Subcutaneous abdominal adipose tissue (tissue), 5 donors: Measurements from ENCODE around the gene ERC1.

Experiments used
- H3K27ac ChIP-seq: one replicate; pipeline ENCODE4 v1.7.0; 2013; ENCODE audit warnings: low read depth, mild to moderate bottlenecking, inconsistent platforms, low read length, moderate library complexity
- H3K27me3 ChIP-seq, 5 donors: one replicate each; pipeline ENCODE4 v1.7.0; 2013; ENCODE audit warnings: low read length in 5 of 5, inconsistent platforms in 1 of 5; ENCODE audit not compliant: control insufficient read depth in 5 of 5, insufficient read depth in 4 of 5
- H3K36me3 ChIP-seq, 5 donors: one replicate each; pipeline ENCODE4 v1.7.0; 2013; ENCODE audit warnings: low read length in 5 of 5; ENCODE audit not compliant: control insufficient read depth in 5 of 5, insufficient read depth in 5 of 5
- H3K4me1 ChIP-seq, 5 donors: one replicate each; pipeline ENCODE4 v1.7.0; 2013; ENCODE audit warnings: low read length in 5 of 5, mild to moderate bottlenecking in 3 of 5, moderate library complexity in 1 of 5; ENCODE audit not compliant: control insufficient read depth in 5 of 5, insufficient read depth in 5 of 5
- H3K4me3 ChIP-seq, 5 donors: one replicate each; pipeline ENCODE4 v1.7.0; 2013; ENCODE audit warnings: low read length in 5 of 5, low read depth in 1 of 5
- H3K9ac ChIP-seq, 5 donors: one replicate each; pipeline ENCODE4 v1.7.0; 2013; ENCODE audit warnings: low read length in 5 of 5, mild to moderate bottlenecking in 4 of 5, moderate library complexity in 3 of 5
- H3K9me3 ChIP-seq, 5 donors: one replicate each; pipeline ENCODE4 v1.7.0; 2013; ENCODE audit warnings: low read length in 5 of 5; ENCODE audit not compliant: control insufficient read depth in 5 of 5
- donor health status: healthy.
- donor health status: healthy.
- donor health status: healthy.
- donor health status: healthy.
- donor health status: healthy.

The ERC1 gene

GRCh38 chr12:1529862-1530591 is 539.0 kb downstream of the ERC1 start:
- Histone ChIP-seq H3K4me3 (peak overlapping the region in 4 of 5 donors; percentile 46 to 61 (median 48)), H3K36me3 (no peaks in the 10 kb centered on the region), H3K27ac (no peak overlapping the region), H3K9ac (peak overlapping the region in 2 of 5 donors; percentile 16 to 39), H3K9me3 (no peaks in the 10 kb centered on the region), H3K4me1 (peaks cover 0 to 29% (median 10%) of the 10 kb centered on the region in 5 donors), H3K27me3 (peaks cover 14 to 47% (median 26%) of the 10 kb centered on the region in 5 donors)

- H3K9ac ChIP-seq = no peak overlapping the region
- H3K4me3 ChIP-seq = peak overlapping the region in 4 of 5 donors; percentile 53 to 69 (median 58)
- no peak overlapping the region for H3K27ac ChIP-seq
Observed at GRCh38 chr12:1530592-1531152, 539.6 kb downstream of the ERC1 start.

GRCh38 chr12:1531153-1531653 is 540.2 kb downstream of the ERC1 start:
- Histone ChIP-seq H3K9ac (peak overlapping the region in 2 of 5 donors; percentile 30 to 59), H3K27me3 (peaks cover 14 to 42% (median 27%) of the 10 kb centered on the region in 5 donors)

More at GRCh38 chr12:1530592-1531152, 539.6 kb downstream of the ERC1 start:
- Histone ChIP-seq H3K4me1 (peaks cover 0 to 29% (median 10%) of the 10 kb centered on the region in 5 donors), H3K9me3 (no peaks in the 10 kb centered on the region), H3K27me3 (peaks cover 14 to 46% (median 26%) of the 10 kb centered on the region in 5 donors), H3K36me3 (no peaks in the 10 kb centered on the region)

DNA sequence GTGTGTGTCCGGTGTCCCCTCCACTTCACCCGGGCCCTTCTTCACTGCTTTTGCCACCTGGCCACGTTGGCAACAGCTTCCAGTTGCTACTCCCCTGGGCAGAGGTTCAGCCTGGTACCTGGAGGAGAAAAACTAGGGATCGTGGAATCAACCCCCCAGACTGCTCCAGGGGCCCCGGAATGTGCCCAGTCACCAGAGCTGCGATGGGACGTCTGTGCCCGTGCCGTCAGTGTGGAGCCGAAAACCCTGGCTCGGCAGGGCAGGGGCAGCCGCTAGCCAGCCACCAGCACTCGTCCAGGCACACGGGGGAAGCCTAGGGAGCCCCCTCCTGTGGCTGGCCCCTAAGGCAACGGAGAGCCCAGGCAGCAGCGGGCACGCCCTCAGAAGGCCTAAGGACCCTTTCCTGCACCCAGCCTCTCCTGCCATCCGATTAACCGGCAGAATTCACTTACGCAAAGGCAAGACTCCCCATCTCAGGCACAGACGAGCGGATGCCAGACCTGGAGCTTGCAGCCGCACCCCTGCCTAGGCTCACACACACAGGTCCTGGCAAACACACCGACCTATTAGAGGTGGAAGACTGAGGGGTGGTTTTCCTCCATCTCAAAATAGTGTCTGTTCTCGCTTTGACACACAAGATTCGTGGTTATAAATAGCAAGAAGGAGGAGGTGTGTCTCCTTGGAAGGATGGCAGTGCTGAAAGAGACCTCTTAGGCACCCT is 540.8 kb downstream of the ERC1 start:
- H3K27me3 ChIP-seq = peaks cover 14 to 42% (median 32%) of the 10 kb centered on the region in 5 donors
- H3K9ac ChIP-seq = peak overlapping the region in 2 of 5 donors; percentile 30 to 59
- no peaks in the 10 kb centered on the region for H3K36me3 ChIP-seq
- H3K4me3 ChIP-seq = peak overlapping the region in 3 of 5 donors; percentile 53 to 69 (median 60)
- H3K27ac ChIP-seq = no peak overlapping the region
- H3K4me1 ChIP-seq = peaks cover 0 to 29% (median 10%) of the 10 kb centered on the region in 5 donors
- no peaks in the 10 kb centered on the region for H3K9me3 ChIP-seq

More at GRCh38 chr12:1531153-1531653, 540.2 kb downstream of the ERC1 start:
- H3K9me3 ChIP-seq = no peaks in the 10 kb centered on the region
- no peak overlapping the region for H3K27ac ChIP-seq
- H3K36me3 ChIP-seq = no peaks in the 10 kb centered on the region
- peaks cover 0 to 29% (median 10%) of the 10 kb centered on the region in 5 donors for H3K4me1 ChIP-seq
- H3K4me3 ChIP-seq = peak overlapping the region in 4 of 5 donors; percentile 53 to 69 (median 58)

- H3K27ac ChIP-seq = no peak overlapping the region
- H3K27me3 ChIP-seq = peaks cover 14 to 38% (median 31%) of the 10 kb centered on the region in 5 donors
- H3K36me3 ChIP-seq = no peaks in the 10 kb centered on the region
- H3K4me3 ChIP-seq = no peak overlapping the region
- no peak overlapping the region for H3K9ac ChIP-seq
- H3K4me1 ChIP-seq = peaks cover 0 to 29% (median 10%) of the 10 kb centered on the region in 5 donors
- no peaks in the 10 kb centered on the region for H3K9me3 ChIP-seq
Observed at GRCh38 chr12:1532375-1533165, 541.5 kb downstream of the ERC1 start.

GRCh38 chr12:1533205-1533601 is 542.2 kb downstream of the ERC1 start:
- H3K9me3 ChIP-seq = peaks cover 0 to 6% (median 0%) of the 10 kb centered on the region in 5 donors
- peaks cover 14 to 38% (median 26%) of the 10 kb centered on the region in 5 donors for H3K27me3 ChIP-seq
- H3K27ac ChIP-seq = no peak overlapping the region
- no peaks in the 10 kb centered on the region for H3K36me3 ChIP-seq
- peaks cover 0 to 29% (median 10%) of the 10 kb centered on the region in 5 donors for H3K4me1 ChIP-seq
- H3K4me3 ChIP-seq = peak overlapping the region in 2 of 5 donors; percentile 5 to 27
- H3K9ac ChIP-seq = no peak overlapping the region

DNA sequence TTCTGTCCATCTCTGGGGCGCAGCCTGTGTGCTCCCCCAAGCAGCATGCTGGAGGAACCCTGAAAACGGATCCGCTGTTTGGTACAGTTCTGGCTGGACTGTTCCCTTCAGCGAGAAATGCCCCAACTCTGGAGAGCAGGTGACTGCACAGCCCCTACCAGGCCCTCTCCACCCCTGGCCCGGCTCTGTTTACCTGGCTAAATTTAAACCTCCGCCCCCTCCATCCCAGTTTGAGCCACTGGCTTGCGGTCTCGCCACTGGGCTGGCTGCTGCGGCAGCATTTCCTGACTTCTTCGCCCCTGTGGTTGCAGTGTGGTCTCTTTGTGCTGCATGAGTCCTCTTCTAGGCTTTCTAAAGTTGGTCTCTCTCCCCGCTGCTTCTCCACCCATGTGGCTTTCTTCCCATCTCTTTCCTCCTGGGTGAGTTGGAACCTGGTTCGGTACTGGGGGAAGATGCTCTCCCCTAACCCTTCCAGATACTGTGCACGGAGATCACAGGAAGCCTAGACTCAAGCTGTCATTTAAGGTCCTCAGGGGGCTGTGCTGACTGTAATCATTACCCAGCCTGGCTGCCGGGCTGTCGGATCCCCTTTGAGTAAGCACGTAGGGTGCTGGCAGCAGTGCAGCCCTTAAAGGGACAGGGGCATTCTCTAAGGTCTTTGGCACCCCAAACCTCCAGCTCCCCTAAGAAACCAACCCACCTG is 542.7 kb downstream of the ERC1 start:
- H3K27ac ChIP-seq = no peak overlapping the region
- H3K9ac ChIP-seq = no peak overlapping the region
- peaks cover 14 to 38% (median 25%) of the 10 kb centered on the region in 5 donors for H3K27me3 ChIP-seq
- peaks cover 0 to 29% (median 10%) of the 10 kb centered on the region in 5 donors for H3K4me1 ChIP-seq
- no peaks in the 10 kb centered on the region for H3K36me3 ChIP-seq
- H3K4me3 ChIP-seq = peak overlapping the region in 2 of 5 donors; percentile 5 to 27
- peaks cover 0 to 6% (median 0%) of the 10 kb centered on the region in 5 donors for H3K9me3 ChIP-seq

GRCh38 chr12:1534748-1535147 is 543.7 kb downstream of the ERC1 start:
- Histone ChIP-seq H3K4me3 (no peak overlapping the region), H3K36me3 (no peaks in the 10 kb centered on the region), H3K27me3 (peaks cover 10 to 34% (median 22%) of the 10 kb centered on the region in 5 donors), H3K9ac (no peak overlapping the region), H3K27ac (no peak overlapping the region), H3K9me3 (peaks cover 0 to 6% (median 0%) of the 10 kb centered on the region in 5 donors), H3K4me1 (peaks cover 0 to 24% (median 8%) of the 10 kb centered on the region in 5 donors)
